Fibroblast of pulmonary artery (primary cell): ENCODE results near the gene F2R.
A peak's percentile ranks its signal among the peaks of the same experiment; 100 is the strongest.
"Not testable (repeated sequence)": the region's sequence is repeated elsewhere in the genome, so short reads cannot be mapped to it uniquely, and the experiment has no call there.

Source experiments
- DNase-seq: peaks from one replicate; pipeline ENCODE4 v3.0.0-alpha.2; 2010; ENCODE audit warnings: low read depth
- H3K4me3 ChIP-seq: replicated peaks from 2 replicates; pipeline ENCODE4 v1.5.1; 2011; ENCODE audit warnings: low read depth, mild to moderate bottlenecking, control low read depth, low read length, moderate library complexity
- CTCF ChIP-seq: IDR thresholded peaks from 2 replicates; pipeline ENCODE4 v1.5.1; 2011; ENCODE audit warnings: mild to moderate bottlenecking, control low read depth, low read length, inconsistent platforms; ENCODE audit errors: missing control alignments

F2R gene

GRCh38 chr5:76735762-76736545, 20.0 kb downstream of the F2R start:
- no peak for DNase-seq
- TF ChIP-seq CTCF: no peak
- H3K4me3 ChIP-seq: no peak overlapping the region

GRCh38 chr5:76736679-76737556, 21.0 kb downstream of the F2R start:
- H3K4me3 ChIP-seq: no peak overlapping the region
- DNase-seq: no peak
- TF ChIP-seq CTCF: no peak

- no peak overlapping the region for H3K4me3 ChIP-seq
- no peak for TF ChIP-seq CTCF
- DNase-seq: no peak
Measured at GRCh38 chr5:76737846-76738245, 21.9 kb downstream of the F2R start.

- not testable (repeated sequence) for DNase-seq, H3K4me3 ChIP-seq
Measured at GRCh38 chr5:76741506-76741905, 25.6 kb downstream of the F2R start.

GRCh38 chr5:76742583-76742982, 26.7 kb downstream of the F2R start:
- peak; percentile 51 for DNase-seq
- no peak overlapping the region for H3K4me3 ChIP-seq
- no peak for TF ChIP-seq CTCF

GRCh38 chr5:76744632-76745031, 28.7 kb downstream of the F2R start:
- no peak for TF ChIP-seq CTCF
- H3K4me3 ChIP-seq: no peak overlapping the region
- DNase-seq: no peak

- TF ChIP-seq CTCF: no peak
- no peak for DNase-seq
Measured at GRCh38 chr5:76745670-76746069, 29.7 kb downstream of the F2R start.

More at GRCh38 chr5:76745670-76746069, 29.7 kb downstream of the F2R start:
- no peak overlapping the region for H3K4me3 ChIP-seq
